Erythroblast (primary cell): Measurements from ENCODE around the gene OPCML.

Experiments used
- GATA1 ChIP-seq: IDR thresholded peaks from 2 replicates; pipeline ENCODE4 v1.6.1; 2011; ENCODE audit warnings: low read depth, mild to moderate bottlenecking, control low read depth, low read length, moderate library complexity
- POLR2A ChIP-seq: IDR thresholded peaks from 2 replicates; pipeline ENCODE4 v1.6.1; 2011; ENCODE audit warnings: mild to moderate bottlenecking, low read length

DNA sequence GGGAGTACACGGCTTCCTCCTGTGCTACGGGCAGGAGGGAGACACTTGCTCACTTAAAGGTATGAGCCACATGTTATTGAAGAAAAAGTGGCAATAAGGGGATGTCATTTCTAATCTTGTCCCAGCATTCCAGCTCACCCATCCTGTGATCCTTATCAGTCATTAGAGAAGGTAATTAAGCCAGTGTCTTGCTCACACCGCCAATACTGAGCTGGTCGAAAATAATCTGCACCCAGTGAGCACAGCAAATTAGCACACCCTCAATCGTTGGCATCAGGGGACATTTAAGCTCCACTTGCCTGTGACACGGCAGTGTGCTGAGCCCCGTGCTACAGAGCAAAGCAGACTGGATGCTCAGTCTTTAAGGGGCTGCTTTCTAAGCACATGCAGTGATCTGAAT, 510.7 kb downstream of the OPCML start:
- TF ChIP-seq POLR2A: no peak
- no peak for TF ChIP-seq GATA1
